Transverse colon (tissue), 4 donors: ENCODE data around the gene LEO1.

ENCODE experiments used
- CTCF ChIP-seq, 5 experiments: fragments of 200-600 bp in 3 of 5; fragments of 450-650 bp in 2 of 5; sonication (generic) in 3 of 5; IDR thresholded peaks; 1 replicate in 2 of 5; 2 replicates in 3 of 5; pipeline ENCODE4 v1.5.1; 2016 to 2017; ENCODE audit warnings: antibody characterized with exemption in 5 of 5, inconsistent platforms in 3 of 5, mild to moderate bottlenecking in 2 of 5, moderate library complexity in 1 of 5
- EP300 ChIP-seq: sonication (generic); formaldehyde crosslinking; IDR thresholded peaks from one replicate; pipeline ENCODE4 v1.6.1; 2017; ENCODE audit warnings: antibody characterized with exemption, low read depth
- POLR2A ChIP-seq: fragments of 450-650 bp; IDR thresholded peaks from one replicate; pipeline ENCODE4 v1.6.1; 2016; ENCODE audit warnings: antibody characterized with exemption, mild to moderate bottlenecking, moderate library complexity
- POLR2AphosphoS5 ChIP-seq, 3 donors: sonication (generic); formaldehyde crosslinking; IDR thresholded peaks; one replicate each; pipeline ENCODE4 v1.6.1; 2016; ENCODE audit warnings: antibody characterized with exemption in 3 of 3

GRCh38 chr15:52011711-52012144 is 40.1 kb upstream of the LEO1 start:
- TF ChIP-seq EP300 (peak; percentile 23), CTCF (IDR thresholded peaks at IDR 0.05) (no peak), POLR2A (no peak), POLR2AphosphoS5 (IDR thresholded peaks at IDR 0.05) (peak in 2 of 3 donors; percentile 61 to 85)
